ENCODE measurements around the gene EZH2.

GRCh38 chr7:148912151-148912550 lies 28.1 kb upstream of the EZH2 start:
- TF ChIP-seq CTCF (IDR thresholded peaks at IDR 0.05; ENCODE audit: insufficient read depth, low read length) (no peak), POLR2AphosphoS5 (IDR thresholded peaks at IDR 0.05; ENCODE audit: low read depth) (no peak), REST (IDR thresholded peaks at IDR 0.05; ENCODE audit: insufficient replicate concordance, low read depth) (no peak), GABPA (IDR thresholded peaks at IDR 0.05; ENCODE audit: low read depth) (no peak), SPI1 (IDR thresholded peaks at IDR 0.05; ENCODE audit: borderline replicate concordance, low read depth) (no peak)

Data from HL-60 (cell line).